Skin of body (tissue), 2 donors: ENCODE measurements around the gene ENOX2. TPM values are rescaled to one million over a fixed set of nuclear protein-coding genes. Genes with fewer than 3 reads are reported as not detected.

Source experiments
- DNase-seq: peaks from one replicate; lab custom pipeline; 2025; lab: John Stamatoyannopoulos, UW
- total RNA-seq: library from RNA; depleted of rRNA; stranded (reverse); fragments of >200 nt; gene quantifications from one replicate; pipeline ENCODE4 v1.2.3, GENCODE V29; 2014

Gene ENOX2
- total RNA-seq, 1 donor from 2014 or later: 8.4 TPM

DNA sequence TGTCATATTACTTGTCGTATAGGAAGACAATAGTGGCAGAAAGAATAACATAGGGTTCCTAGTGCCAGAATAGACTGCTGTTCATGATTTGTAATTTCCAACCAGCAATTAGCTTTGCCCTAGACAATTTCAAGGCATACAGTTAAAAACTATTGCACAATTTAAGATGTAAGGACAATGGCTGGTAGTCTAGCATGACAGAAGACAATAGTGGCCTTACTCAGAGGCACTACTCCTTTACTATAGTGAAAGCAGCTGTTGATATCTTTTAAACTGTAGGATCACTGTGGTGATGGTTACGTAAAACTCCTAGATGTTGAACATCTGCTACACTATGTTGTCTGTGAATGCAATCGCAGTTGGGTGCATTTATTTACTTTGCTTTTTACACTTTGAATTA, 266.7 kb downstream of the ENOX2 start:
- no peak for DNase-seq

DNA sequence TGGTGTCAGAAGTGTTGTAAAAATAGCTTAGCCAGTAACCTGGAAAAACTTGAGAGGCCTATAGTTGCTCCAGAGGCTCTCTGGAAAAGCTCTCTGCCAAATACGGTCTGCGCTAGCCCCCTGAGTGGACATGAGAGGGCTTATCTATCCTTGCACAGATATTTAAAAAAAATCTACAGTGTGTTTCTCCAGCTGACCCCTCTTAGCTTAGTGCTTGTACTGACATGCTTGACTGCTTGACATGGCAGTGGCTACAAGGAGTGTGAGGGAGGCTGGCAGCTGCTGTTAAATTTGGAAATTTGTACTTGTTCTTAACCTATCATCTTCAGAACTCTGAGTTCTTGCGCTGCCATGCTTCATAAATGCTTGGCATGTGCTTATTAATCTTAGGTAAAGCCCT, 272.0 kb downstream of the ENOX2 start:
- DNase-seq: no peak

DNA sequence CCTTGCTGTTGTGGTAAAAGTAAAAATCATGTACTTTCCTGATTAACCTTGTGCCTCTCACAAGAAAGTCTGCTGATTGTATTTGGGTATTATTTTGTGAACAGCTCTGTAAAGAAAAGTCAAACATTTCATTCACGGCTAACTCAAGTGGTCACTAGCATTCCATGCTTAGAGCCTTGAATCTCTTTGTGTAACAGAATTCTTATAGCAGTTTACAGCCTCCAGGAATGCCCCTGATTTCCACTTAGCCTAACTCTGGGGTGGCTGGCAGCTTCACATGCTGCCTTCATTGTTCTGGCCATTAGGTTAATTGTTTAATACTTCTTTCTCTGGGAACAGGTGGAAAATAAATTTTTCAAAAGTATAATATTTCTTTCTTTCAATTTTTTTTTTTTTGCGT, 274.5 kb downstream of the ENOX2 start:
- no peak for DNase-seq

DNA sequence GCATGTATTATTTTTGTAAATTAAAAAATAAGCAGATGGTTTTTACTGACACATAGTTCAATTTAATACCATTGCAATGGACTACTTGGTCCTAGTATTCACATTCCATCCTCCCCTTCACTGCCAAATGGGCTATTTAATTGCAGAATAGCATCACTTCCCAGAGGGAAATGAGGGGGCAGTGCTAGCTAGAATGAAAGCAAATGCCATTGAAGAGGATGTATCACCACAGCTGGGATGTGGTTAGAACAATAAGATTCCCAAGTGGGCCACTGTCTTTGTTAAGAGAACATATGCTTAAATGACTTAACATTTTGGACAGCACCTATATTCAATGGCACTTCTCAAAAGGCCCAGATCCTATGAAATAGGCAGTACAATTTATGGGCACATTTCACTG, 276.5 kb downstream of the ENOX2 start:
- no peak for DNase-seq

DNA sequence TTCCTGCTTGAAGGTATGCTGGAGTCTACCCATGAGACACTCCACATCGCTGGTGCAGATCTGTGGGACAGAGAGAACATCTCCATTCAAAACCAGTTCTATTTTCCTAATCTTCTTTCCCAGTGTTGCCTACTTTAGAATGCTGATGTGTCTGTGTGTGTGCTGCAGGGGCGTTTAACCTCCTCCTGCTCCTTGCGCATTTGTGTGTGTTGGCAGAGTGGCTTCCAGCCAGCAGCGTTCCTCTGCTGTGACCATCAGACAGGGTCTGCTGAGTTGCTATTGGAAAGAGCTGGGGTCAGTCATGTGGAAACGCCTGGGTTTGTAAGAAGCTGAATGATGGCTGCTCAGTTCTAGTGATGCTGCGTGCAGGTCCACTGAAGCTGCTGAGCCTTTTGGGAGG, 277.6 kb downstream of the ENOX2 start:
- DNase-seq: no peak

DNA sequence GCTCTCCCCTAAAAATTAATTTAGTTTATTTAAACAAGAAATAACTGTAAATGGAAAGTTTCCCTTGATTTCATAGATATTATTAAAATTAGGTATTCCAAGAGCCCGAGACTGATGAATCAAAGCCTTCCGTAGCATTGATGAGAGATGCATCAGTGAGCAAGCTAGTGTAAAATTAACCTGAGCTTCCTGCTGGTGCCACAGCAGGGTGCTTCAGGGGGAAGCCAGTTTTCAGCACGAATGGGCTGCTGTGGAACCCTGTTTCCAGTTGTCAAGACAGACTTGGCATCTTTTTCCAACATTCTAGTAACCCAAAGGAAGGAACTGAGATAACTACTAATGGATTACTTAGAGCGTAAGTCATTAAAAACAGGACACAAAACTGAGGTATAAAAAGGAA, 279.5 kb downstream of the ENOX2 start:
- no peak for DNase-seq

DNA sequence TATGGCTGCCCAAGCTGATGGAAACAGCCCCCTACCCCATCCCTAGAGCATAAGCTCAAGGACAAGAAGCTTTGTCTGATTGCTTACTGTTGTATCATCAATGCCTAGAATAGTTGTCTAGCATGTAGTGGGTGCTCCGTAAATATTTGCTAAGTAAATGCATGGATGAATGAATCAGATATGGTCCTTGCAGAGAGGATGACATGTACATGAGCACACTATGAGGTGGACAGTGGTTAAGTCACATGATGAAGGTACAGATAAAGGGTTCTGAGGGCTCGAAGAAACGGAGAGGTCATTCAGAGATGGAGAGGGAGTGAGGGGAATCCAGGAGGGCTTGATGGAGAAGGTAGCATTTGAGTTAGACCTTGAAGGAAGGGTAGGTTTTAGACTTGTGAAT, 287.1 kb downstream of the ENOX2 start:
- DNase-seq: no peak

DNA sequence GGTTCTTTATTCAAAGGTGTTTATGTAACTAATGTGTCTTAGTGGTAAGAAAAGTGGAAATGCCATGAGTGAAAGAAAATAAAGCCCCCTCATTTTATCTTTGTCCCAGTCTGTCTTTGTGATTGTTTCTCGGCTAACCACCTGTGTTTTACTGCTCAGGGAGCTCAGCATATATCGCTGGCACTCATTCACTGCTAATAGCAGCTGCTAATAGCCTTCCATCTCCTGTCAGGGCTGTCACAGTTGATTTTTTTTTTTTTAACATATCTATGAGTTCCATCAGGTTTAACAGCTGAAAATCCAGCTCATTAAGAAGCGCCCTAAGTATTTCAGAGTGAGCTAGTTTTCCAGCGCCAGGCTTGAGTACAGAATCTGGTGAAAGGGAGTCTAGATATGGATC, 295.6 kb downstream of the ENOX2 start:
- DNase-seq: no peak

DNA sequence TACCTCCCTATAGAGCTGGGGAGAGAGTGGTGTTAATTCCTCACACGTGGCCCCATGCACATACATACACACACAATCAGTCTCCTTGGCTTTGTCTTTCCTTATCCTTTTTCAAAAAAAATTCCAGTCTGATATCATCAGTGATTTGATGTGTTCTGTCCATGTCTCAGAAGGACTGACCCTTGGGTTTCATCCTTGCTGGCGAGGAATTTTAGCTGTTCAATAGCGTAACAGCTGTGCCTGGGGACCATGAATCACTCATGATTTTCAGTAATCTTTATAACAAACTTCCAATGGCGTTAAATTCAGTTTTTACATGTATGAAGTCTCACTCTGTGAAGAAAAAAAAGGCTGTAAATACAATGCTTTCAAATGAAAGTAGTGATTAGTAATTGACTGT, 296.6 kb downstream of the ENOX2 start:
- DNase-seq: no peak

DNA sequence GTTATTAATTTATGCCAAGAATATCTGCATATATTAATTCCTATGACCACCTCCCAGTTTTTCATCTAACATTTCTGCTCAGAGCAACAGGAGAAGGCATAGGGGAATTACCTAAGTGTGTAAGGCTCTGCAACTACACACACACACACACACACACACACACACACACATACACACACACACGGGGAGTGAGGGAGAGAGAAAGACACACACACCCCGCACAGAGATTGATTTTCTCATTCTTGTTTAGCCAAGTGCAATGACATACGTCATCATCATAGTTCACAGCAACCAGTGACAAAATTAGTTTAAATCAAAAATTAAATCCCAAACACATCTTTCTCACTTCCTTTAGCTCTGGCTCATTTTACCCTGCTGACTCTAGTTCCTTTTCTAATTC, 298.1 kb downstream of the ENOX2 start:
- no peak for DNase-seq

DNA sequence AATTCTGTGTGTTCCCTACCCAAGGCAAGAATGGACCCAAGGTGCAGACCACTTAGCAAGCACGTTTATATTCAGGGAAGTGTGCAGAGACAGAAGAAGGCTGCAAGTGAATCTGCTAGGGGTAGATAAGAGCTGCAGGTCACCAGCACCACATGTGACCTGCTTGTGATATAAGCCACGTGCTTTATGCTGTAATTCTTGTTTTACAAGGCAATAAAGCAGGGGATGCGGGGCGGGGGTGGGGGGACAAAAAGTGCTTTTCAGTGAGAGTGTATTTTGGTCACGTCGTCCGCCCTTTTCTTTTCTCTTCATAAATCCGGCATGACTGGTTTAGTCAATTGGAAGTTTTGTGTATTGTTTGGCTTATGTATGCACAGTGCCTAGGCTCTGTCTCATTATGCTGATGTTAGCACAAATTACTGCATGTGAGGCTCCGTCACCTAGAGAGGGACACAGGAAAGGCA, 308.5 kb downstream of the ENOX2 start:
- no peak for DNase-seq

DNA sequence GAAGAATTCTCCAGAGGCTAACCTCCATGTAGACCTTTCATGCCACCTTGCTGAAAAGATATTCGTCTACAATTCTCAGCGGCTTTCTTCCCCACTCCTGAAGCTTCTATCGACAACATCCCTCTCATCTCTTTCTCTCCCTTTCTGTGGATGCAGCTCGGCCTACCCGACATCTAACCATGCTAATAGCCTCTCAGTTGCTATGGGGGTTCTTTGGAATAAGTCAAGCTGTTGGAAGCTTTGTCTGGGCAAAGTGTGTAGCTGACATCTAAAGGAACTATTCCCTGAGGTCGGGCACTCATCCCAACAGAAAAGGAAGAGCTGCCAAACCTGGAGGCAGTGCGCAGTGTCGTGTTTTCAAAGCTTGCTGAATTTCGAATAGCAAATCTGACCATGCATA, 309.1 kb downstream of the ENOX2 start:
- no peak for DNase-seq

DNA sequence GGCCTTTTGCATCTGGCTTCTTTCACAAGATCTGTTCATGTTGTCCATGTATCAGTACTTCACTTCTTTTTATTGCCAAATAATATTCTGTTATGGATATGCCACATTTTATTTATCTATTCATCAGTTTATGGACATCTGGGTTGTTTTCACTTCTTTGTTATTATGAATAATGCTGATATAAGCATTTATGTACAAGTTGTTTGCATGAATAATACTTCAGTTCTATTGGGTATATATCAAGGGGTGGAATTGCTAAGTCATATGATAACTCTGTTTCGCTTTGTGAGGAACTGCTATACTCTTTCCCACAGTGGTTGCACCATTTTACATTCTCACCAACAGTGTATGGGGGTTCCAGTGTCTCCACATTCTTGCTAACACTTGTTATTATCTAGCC, 310.8 kb downstream of the ENOX2 start:
- no peak for DNase-seq

DNA sequence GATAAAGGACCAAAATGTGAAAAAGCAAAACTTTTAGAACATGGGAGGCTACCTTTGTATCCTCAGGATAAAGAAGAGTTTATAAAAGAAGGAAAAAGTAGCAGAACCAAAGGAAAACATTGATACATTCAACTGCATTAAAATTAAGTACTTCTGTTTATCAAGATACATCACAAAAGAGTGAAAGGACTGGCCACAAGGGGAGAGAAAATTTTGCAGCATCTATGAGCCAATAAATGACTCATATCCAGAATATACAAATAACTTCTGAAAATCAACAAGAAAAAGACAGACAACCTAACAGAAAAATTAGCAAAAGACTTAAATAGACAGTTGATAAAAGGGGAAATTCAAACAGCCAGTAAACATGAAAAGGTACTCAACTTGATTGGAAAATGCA, 324.1 kb downstream of the ENOX2 start:
- DNase-seq: no peak

DNA sequence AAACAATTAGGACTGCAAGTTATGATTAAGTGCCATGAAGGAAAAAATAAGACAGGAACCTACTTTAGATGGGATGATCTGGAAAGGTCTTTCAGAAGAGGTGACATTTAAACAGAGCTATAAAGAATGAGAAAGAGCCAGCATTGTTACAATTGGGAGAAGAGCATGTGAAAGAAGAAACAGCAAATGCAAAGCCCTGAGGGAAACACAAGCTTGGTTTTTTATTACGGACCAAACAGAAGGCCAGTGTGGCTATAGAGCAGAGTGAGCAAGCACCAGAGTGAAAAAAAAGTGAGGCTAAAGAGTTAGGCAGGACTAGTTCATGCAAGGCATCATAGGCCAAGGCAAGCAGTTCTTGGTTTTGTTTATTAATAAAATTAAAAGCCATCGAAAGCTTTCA, 325.6 kb downstream of the ENOX2 start:
- no peak for DNase-seq

DNA sequence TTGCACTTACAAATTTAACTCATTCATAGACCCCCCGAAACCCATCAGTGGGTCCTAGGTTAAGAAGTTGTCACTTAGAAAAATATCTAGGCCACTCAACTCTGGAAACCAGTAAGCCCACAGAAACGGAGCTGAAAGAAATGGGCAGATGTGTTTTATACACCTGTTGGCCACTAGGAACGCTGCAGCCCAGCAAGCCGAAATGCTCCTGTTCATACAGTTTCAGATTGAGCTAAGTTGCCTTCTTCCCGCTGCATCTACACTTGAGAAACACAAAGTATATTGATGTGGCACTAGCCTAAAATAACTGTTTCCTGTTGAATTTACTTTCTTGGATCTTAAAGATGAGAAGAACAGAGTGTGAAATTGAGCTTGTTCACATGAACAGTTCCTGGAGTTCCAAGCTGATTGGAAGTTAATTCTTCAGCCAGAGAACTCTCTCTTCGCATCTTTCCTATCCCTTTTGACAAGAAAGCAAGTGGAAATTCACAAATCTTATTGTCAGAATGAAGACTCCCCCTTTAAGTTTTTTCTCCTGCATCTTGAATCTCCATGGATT, 327.1 kb downstream of the ENOX2 start:
- no peak for DNase-seq

Other genes starting within 250 kb of the ENOX2 start
- 31.8 TPM for gene ARHGAP36, start 155.1 kb upstream of the ENOX2 start, total RNA-seq